DOHH2 (cell line): ENCODE data around the gene NCOR2.

Source experiments
- EZH2phosphoT487 ChIP-seq: fragments of 200-600 bp; sonication (generic); IDR thresholded peaks from 2 replicates; pipeline ENCODE4 v1.6.1; 2017; ENCODE audit warnings: borderline replicate concordance, mild to moderate bottlenecking, antibody characterized with exemption, low read length, moderate library complexity, mixed read lengths
- TF ChIP-seq, protein P1 (sequence below): fragments of 200-600 bp; sonication (generic); IDR thresholded peaks from one replicate; pipeline ENCODE4 v1.5.1; 2014; ENCODE audit warnings: antibody characterized with exemption, mild to moderate bottlenecking, low read depth, low read length; ENCODE audit not compliant: poor library complexity, severe bottlenecking

DNA sequence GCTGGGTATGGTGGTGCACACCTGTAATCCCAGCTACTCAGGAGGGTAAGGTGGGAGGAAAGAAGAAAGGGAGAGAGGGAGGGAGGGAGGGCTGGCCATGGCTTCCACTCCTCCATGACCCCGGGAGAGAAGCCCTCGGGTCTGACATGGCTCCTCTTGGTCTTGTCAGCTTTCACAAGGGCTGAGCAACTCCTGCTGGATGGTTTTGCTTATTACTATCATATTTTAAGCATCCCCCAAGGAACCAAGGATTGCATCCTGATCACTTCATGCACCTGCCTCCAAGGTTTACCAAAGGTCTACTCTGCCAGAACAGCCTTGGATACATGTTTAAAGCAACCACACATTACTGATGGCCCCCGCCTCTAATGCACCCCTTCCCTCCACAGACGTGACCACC lies 28.0 kb upstream of the NCOR2 start:
- TF ChIP-seq, protein P1, sequence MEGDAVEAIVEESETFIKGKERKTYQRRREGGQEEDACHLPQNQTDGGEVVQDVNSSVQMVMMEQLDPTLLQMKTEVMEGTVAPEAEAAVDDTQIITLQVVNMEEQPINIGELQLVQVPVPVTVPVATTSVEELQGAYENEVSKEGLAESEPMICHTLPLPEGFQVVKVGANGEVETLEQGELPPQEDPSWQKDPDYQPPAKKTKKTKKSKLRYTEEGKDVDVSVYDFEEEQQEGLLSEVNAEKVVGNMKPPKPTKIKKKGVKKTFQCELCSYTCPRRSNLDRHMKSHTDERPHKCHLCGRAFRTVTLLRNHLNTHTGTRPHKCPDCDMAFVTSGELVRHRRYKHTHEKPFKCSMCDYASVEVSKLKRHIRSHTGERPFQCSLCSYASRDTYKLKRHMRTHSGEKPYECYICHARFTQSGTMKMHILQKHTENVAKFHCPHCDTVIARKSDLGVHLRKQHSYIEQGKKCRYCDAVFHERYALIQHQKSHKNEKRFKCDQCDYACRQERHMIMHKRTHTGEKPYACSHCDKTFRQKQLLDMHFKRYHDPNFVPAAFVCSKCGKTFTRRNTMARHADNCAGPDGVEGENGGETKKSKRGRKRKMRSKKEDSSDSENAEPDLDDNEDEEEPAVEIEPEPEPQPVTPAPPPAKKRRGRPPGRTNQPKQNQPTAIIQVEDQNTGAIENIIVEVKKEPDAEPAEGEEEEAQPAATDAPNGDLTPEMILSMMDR: no peak
- TF ChIP-seq EZH2phosphoT487: no peak
